ENCODE results near the gene HEATR5A.

GRCh38 chr14:31346097-31346496 lies 74.3 kb downstream of the HEATR5A start:
- no peak for TF ChIP-seq POLR2A (IDR thresholded peaks at IDR 0.05)
- TF ChIP-seq, protein P1, sequence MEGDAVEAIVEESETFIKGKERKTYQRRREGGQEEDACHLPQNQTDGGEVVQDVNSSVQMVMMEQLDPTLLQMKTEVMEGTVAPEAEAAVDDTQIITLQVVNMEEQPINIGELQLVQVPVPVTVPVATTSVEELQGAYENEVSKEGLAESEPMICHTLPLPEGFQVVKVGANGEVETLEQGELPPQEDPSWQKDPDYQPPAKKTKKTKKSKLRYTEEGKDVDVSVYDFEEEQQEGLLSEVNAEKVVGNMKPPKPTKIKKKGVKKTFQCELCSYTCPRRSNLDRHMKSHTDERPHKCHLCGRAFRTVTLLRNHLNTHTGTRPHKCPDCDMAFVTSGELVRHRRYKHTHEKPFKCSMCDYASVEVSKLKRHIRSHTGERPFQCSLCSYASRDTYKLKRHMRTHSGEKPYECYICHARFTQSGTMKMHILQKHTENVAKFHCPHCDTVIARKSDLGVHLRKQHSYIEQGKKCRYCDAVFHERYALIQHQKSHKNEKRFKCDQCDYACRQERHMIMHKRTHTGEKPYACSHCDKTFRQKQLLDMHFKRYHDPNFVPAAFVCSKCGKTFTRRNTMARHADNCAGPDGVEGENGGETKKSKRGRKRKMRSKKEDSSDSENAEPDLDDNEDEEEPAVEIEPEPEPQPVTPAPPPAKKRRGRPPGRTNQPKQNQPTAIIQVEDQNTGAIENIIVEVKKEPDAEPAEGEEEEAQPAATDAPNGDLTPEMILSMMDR (IDR thresholded peaks at IDR 0.05), result no peak
